Stimulated activated memory B cell treated with anti-CD40 and anti-IgM and Interleukin-4, amounts not matched to agents 10 μg/mL and 1 μg/mL and 100 μg/mL, for 72 hours (primary cell): Measurements from ENCODE around the gene ODC1.

Source experiments
- ATAC-seq: fragments of 150-1000 bp; cut with Tn5 transposase; 2 replicates; pipeline ENCODE4 v1.10.0; 2021
- H3K27ac Mint-ChIP-seq: one replicate; pipeline ENCODE4 v1.8.0; 2022; ENCODE audit warnings: mild to moderate bottlenecking, mixed read lengths
- H3K27me3 Mint-ChIP-seq: one replicate; pipeline ENCODE4 v1.8.0; 2022; ENCODE audit warnings: mixed read lengths
- H3K36me3 Mint-ChIP-seq: one replicate; pipeline ENCODE4 v1.8.0; 2022; ENCODE audit warnings: mixed read lengths
- H3K4me1 Mint-ChIP-seq: one replicate; pipeline ENCODE4 v1.8.0; 2022; ENCODE audit warnings: mixed read lengths
- H3K4me3 Mint-ChIP-seq: one replicate; pipeline ENCODE4 v1.8.0; 2022; ENCODE audit warnings: mild to moderate bottlenecking, moderate library complexity, mixed read lengths
- H3K9me3 Mint-ChIP-seq: one replicate; pipeline ENCODE4 v1.8.0; 2022; ENCODE audit warnings: mixed read lengths

The ODC1 gene

GRCh38 chr2:10400002-10400401 is 48.1 kb downstream of the ODC1 start:
- ATAC-seq: no peak
- peak overlapping the region; percentile 79 for H3K27ac Mint-ChIP-seq
- H3K9me3 Mint-ChIP-seq: no peaks in the 10 kb centered on the region
- no peaks in the 10 kb centered on the region for H3K27me3 Mint-ChIP-seq
- no peak overlapping the region for H3K4me3 Mint-ChIP-seq
- peaks cover 32% of the 10 kb centered on the region for H3K36me3 Mint-ChIP-seq
- peaks cover 56% of the 10 kb centered on the region for H3K4me1 Mint-ChIP-seq

- Mint-ChIP-seq H3K27me3 (no peaks in the 10 kb centered on the region), H3K4me3 (no peak overlapping the region), H3K4me1 (peaks cover 59% of the 10 kb centered on the region), H3K36me3 (peaks cover 33% of the 10 kb centered on the region), H3K9me3 (no peaks in the 10 kb centered on the region), H3K27ac (peak overlapping the region; percentile 79)
- ATAC-seq: no peak
Observed at GRCh38 chr2:10399358-10399757, 48.8 kb downstream of the ODC1 start.

GRCh38 chr2:10398496-10398895 is 49.6 kb downstream of the ODC1 start:
- Mint-ChIP-seq H3K4me1 (peaks cover 59% of the 10 kb centered on the region), H3K36me3 (peaks cover 30% of the 10 kb centered on the region), H3K9me3 (no peaks in the 10 kb centered on the region), H3K27me3 (no peaks in the 10 kb centered on the region), H3K27ac (peak overlapping the region; percentile 70), H3K4me3 (no peak overlapping the region)
- ATAC-seq: no peak

GRCh38 chr2:10397878-10398277 is 50.2 kb downstream of the ODC1 start:
- peaks cover 63% of the 10 kb centered on the region for H3K4me1 Mint-ChIP-seq
- ATAC-seq: no peak

GRCh38 chr2:10397297-10397875 is 50.7 kb downstream of the ODC1 start:
- no peaks in the 10 kb centered on the region for H3K9me3 Mint-ChIP-seq
- no peaks in the 10 kb centered on the region for H3K27me3 Mint-ChIP-seq
- peaks cover 30% of the 10 kb centered on the region for H3K36me3 Mint-ChIP-seq
- peak overlapping the region; percentile 70 for H3K27ac Mint-ChIP-seq
- H3K4me1 Mint-ChIP-seq: peaks cover 68% of the 10 kb centered on the region
- H3K4me3 Mint-ChIP-seq: no peak overlapping the region
- no peak for ATAC-seq

More at GRCh38 chr2:10397878-10398277, 50.2 kb downstream of the ODC1 start:
- Mint-ChIP-seq H3K36me3 (peaks cover 30% of the 10 kb centered on the region), H3K4me3 (no peak overlapping the region), H3K27me3 (no peaks in the 10 kb centered on the region), H3K27ac (peak overlapping the region; percentile 70), H3K9me3 (no peaks in the 10 kb centered on the region)

GRCh38 chr2:10396464-10396863 is 51.7 kb downstream of the ODC1 start:
- peaks cover 30% of the 10 kb centered on the region for H3K36me3 Mint-ChIP-seq
- no peak for ATAC-seq
- H3K9me3 Mint-ChIP-seq: no peaks in the 10 kb centered on the region
- peaks cover 70% of the 10 kb centered on the region for H3K4me1 Mint-ChIP-seq
- H3K27me3 Mint-ChIP-seq: no peaks in the 10 kb centered on the region
- H3K4me3 Mint-ChIP-seq: no peak overlapping the region
- peak overlapping the region; percentile 67 for H3K27ac Mint-ChIP-seq

- Mint-ChIP-seq H3K4me1 (peaks cover 70% of the 10 kb centered on the region), H3K9me3 (no peaks in the 10 kb centered on the region), H3K4me3 (peak overlapping the region; percentile 29), H3K36me3 (peaks cover 27% of the 10 kb centered on the region), H3K27ac (peak overlapping the region; percentile 67), H3K27me3 (no peaks in the 10 kb centered on the region)
- ATAC-seq: peak; percentile 83
Observed at GRCh38 chr2:10395893-10396292, 52.2 kb downstream of the ODC1 start.

GRCh38 chr2:10393640-10393982 is 54.5 kb downstream of the ODC1 start:
- H3K4me1 Mint-ChIP-seq: peaks cover 78% of the 10 kb centered on the region
- peak overlapping the region; percentile 35 for H3K27ac Mint-ChIP-seq
- no peaks in the 10 kb centered on the region for H3K27me3 Mint-ChIP-seq
- H3K9me3 Mint-ChIP-seq: no peaks in the 10 kb centered on the region
- no peak overlapping the region for H3K4me3 Mint-ChIP-seq
- no peak for ATAC-seq
- peaks cover 6% of the 10 kb centered on the region for H3K36me3 Mint-ChIP-seq

GRCh38 chr2:10392951-10393639 is 55.0 kb downstream of the ODC1 start:
- H3K4me1 Mint-ChIP-seq: peaks cover 83% of the 10 kb centered on the region
- H3K9me3 Mint-ChIP-seq: no peaks in the 10 kb centered on the region
- no peak for ATAC-seq
- no peaks in the 10 kb centered on the region for H3K27me3 Mint-ChIP-seq
- H3K27ac Mint-ChIP-seq: peak overlapping the region; percentile 31
- H3K4me3 Mint-ChIP-seq: no peak overlapping the region
- H3K36me3 Mint-ChIP-seq: peaks cover 6% of the 10 kb centered on the region

- Mint-ChIP-seq H3K4me1 (peaks cover 83% of the 10 kb centered on the region), H3K27me3 (no peaks in the 10 kb centered on the region), H3K27ac (peak overlapping the region; percentile 31), H3K4me3 (no peak overlapping the region), H3K36me3 (peaks cover 6% of the 10 kb centered on the region), H3K9me3 (no peaks in the 10 kb centered on the region)
- no peak for ATAC-seq
Observed at GRCh38 chr2:10392548-10392947, 55.6 kb downstream of the ODC1 start.

- H3K27ac Mint-ChIP-seq: peak overlapping the region; percentile 31
- ATAC-seq: no peak
- peaks cover 85% of the 10 kb centered on the region for H3K4me1 Mint-ChIP-seq
- H3K9me3 Mint-ChIP-seq: no peaks in the 10 kb centered on the region
- no peaks in the 10 kb centered on the region for H3K27me3 Mint-ChIP-seq
- peaks cover 6% of the 10 kb centered on the region for H3K36me3 Mint-ChIP-seq
- no peak overlapping the region for H3K4me3 Mint-ChIP-seq
Observed at GRCh38 chr2:10392100-10392499, 56.0 kb downstream of the ODC1 start.

- Mint-ChIP-seq H3K36me3 (peaks cover 10% of the 10 kb centered on the region), H3K9me3 (no peaks in the 10 kb centered on the region), H3K27me3 (no peaks in the 10 kb centered on the region), H3K27ac (peak overlapping the region; percentile 67), H3K4me3 (no peak overlapping the region), H3K4me1 (peaks cover 84% of the 10 kb centered on the region)
- ATAC-seq: no peak
Observed at GRCh38 chr2:10390369-10390801, 57.7 kb downstream of the ODC1 start.
